ENCODE measurements around the gene FGF22. TPM values are rescaled to one million over a fixed set of nuclear protein-coding genes. Genes with fewer than 3 reads are reported as not detected.
"Not testable (repeated sequence)": the region's sequence is repeated elsewhere in the genome, so short reads cannot be mapped to it uniquely, and the experiment has no call there.

Gene FGF22
- total RNA-seq, 3 donors from 2014 or later, result 0.33 to 0.48 TPM; not detected in 1

GRCh38 chr19:602391-603301, 37.0 kb upstream of the FGF22 start:
- intact Hi-C loops (cut with DNase I; ENCODE audit: low total_unique reads), result no loop called here
- no peak for DNase-seq (ENCODE audit: low spot score in 2 of 2)
- H3K9me3 ChIP-seq, result peaks cover 0 to 5% of the 10 kb centered on the region in 2 donors
- no peaks in the 10 kb centered on the region for H3K4me1 ChIP-seq
- H3K36me3 ChIP-seq, result no peaks in the 10 kb centered on the region
- TF ChIP-seq, protein P1, sequence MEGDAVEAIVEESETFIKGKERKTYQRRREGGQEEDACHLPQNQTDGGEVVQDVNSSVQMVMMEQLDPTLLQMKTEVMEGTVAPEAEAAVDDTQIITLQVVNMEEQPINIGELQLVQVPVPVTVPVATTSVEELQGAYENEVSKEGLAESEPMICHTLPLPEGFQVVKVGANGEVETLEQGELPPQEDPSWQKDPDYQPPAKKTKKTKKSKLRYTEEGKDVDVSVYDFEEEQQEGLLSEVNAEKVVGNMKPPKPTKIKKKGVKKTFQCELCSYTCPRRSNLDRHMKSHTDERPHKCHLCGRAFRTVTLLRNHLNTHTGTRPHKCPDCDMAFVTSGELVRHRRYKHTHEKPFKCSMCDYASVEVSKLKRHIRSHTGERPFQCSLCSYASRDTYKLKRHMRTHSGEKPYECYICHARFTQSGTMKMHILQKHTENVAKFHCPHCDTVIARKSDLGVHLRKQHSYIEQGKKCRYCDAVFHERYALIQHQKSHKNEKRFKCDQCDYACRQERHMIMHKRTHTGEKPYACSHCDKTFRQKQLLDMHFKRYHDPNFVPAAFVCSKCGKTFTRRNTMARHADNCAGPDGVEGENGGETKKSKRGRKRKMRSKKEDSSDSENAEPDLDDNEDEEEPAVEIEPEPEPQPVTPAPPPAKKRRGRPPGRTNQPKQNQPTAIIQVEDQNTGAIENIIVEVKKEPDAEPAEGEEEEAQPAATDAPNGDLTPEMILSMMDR (IDR thresholded peaks at IDR 0.05), result no peak
- TF ChIP-seq POLR2A (IDR thresholded peaks at IDR 0.05) (no peak), POLR2AphosphoS5 (IDR thresholded peaks at IDR 0.05) (no peak)
- H3K4me3 ChIP-seq, result no peak overlapping the region
- H3K27ac ChIP-seq, result no peak overlapping the region
- peaks cover 0 to 8% of the 10 kb centered on the region in 2 donors for H3K27me3 ChIP-seq

DNA sequence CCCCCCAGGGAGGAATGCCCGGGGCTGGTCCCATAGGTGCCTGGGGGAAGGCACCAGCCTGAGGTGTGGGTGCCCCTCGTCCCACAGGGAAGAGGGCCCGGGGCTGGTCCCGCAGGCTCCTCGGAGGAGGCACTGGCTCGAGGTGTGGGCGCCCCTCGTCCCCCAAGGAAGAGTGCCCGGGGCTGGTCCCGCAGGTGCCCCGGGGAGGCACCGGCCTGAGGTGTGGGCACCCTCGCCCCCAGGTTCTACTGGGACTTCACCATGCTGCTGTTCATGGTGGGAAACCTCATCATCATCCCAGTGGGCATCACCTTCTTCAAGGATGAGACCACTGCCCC, 36.4 kb upstream of the FGF22 start:
- H3K27me3 ChIP-seq; H3K9me3 ChIP-seq; H3K4me3 ChIP-seq; intact Hi-C loops (cut with DNase I; ENCODE audit: low total_unique reads); DNase-seq (ENCODE audit: low spot score in 2 of 2); H3K4me1 ChIP-seq; H3K36me3 ChIP-seq; H3K27ac ChIP-seq: not testable (repeated sequence)

- H3K9me3 ChIP-seq; H3K4me1 ChIP-seq; H3K27ac ChIP-seq; H3K36me3 ChIP-seq; H3K27me3 ChIP-seq; H3K4me3 ChIP-seq; DNase-seq (ENCODE audit: low spot score in 2 of 2); intact Hi-C loops (cut with DNase I; ENCODE audit: low total_unique reads): not testable (repeated sequence)
Measured at GRCh38 chr19:603779-604178, 35.9 kb upstream of the FGF22 start.

GRCh38 chr19:604355-604754, 35.3 kb upstream of the FGF22 start:
- Histone ChIP-seq H3K27ac (no peak overlapping the region), H3K36me3 (no peaks in the 10 kb centered on the region), H3K9me3 (peaks cover 0 to 5% of the 10 kb centered on the region in 2 donors), H3K4me3 (no peak overlapping the region), H3K4me1 (no peaks in the 10 kb centered on the region), H3K27me3 (no peaks in the 10 kb centered on the region)
- intact Hi-C loops (cut with DNase I; ENCODE audit: low total_unique reads), result no loop called here
- DNase-seq (ENCODE audit: low spot score in 2 of 2), result no peak
- no peak for TF ChIP-seq POLR2A (IDR thresholded peaks at IDR 0.05)
- no peak for TF ChIP-seq POLR2AphosphoS5 (IDR thresholded peaks at IDR 0.05)
- TF ChIP-seq, protein P1 (IDR thresholded peaks at IDR 0.05), result no peak

DNA sequence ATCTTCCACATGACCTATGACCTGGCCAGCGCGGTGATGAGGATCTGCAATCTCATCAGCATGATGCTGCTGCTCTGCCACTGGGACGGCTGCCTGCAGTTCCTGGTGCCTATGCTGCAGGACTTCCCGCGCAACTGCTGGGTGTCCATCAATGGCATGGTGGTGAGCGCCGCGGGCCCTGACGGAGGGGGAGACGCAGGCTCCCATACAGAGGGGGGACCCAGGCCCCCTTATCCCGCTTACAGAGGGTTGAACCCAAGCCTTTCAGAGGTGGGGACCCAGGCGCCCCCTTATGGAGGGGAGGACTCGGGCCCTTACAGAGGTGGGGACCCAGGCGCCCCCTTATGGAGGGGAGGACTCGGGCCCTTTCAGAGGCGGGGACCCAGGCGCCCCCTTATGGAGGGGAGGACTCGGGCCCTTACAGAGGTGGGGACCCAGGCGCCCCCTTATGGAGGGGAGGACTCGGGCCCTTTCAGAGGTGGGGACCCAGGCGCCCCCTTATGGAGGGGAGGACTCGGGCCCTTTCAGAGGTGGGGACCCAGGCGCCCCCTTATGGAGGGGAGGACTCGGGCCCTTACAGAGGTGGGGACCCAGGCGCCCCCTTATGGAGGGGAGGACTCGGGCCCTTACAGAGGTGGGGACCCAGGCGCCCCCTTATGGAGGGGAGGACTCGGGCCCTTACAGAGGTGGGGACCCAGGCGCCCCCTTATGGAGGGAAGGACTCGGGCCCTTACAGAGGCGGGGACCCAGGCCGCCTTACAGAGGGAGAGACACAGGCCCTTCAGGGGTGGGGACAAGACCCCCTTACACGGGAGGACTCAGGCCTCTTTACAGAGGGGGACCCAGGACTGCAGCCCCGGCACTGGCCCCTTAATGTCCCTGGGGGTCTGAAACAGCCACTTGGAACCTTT, 34.4 kb upstream of the FGF22 start:
- H3K36me3 ChIP-seq; H3K9me3 ChIP-seq; H3K27ac ChIP-seq; DNase-seq (ENCODE audit: low spot score in 2 of 2); H3K4me1 ChIP-seq; H3K4me3 ChIP-seq; H3K27me3 ChIP-seq; intact Hi-C loops (cut with DNase I; ENCODE audit: low total_unique reads): not testable (repeated sequence)

DNA sequence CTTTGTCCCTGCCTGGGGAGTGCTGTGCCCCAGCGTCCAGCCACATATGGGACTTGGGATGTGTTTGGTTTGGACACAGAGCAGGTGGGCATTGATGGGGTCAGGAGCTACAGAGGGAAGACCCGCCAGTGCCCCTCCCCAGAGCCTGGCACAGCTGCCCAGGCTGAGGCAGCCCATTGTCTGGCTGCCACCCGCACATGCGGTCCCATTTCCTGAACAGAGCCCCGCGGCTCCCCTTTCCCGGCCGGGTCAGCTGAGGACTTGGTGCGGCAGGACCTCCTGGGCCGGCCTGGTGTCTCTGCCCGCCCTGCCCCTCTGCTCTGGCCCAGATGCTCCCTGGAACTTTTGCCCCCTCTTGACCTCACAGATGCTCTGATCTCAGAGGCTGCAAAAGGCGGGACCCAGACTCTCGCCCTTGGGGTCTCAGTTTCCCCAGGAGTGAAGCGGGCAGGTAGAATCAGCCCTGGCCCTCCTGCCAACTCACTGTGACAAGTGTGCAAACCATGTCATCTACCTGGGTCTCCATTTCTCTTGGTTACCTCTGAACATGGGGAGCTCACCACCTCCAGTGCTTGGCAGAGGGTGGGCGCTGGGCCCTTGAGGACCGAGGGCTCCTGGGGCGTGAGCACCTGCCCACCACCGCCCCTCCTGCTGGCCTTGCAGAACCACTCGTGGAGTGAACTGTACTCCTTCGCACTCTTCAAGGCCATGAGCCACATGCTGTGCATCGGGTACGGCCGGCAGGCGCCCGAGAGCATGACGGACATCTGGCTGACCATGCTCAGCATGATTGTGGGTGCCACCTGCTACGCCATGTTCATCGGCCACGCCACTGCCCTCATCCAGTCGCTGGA, 32.2 kb upstream of the FGF22 start:
- Histone ChIP-seq H3K4me1 (peaks cover 0 to 6% of the 10 kb centered on the region in 2 donors), H3K27ac (no peak overlapping the region), H3K27me3 (no peaks in the 10 kb centered on the region), H3K4me3 (no peak overlapping the region), H3K9me3 (no peaks in the 10 kb centered on the region), H3K36me3 (no peaks in the 10 kb centered on the region)
- TF ChIP-seq, protein P1 (IDR thresholded peaks at IDR 0.05), result no peak
- TF ChIP-seq POLR2A (IDR thresholded peaks at IDR 0.05), result no peak
- TF ChIP-seq POLR2AphosphoS5 (IDR thresholded peaks at IDR 0.05), result no peak
- intact Hi-C loops (cut with DNase I; ENCODE audit: low total_unique reads), result no loop called here
- no peak for DNase-seq (ENCODE audit: low spot score in 2 of 2)

Measured in breast epithelium (tissue), 4 donors.